AG20443 (cell line): Measurements from ENCODE around the gene NRDE2.
"Not testable (repeated sequence)": the region's sequence is repeated elsewhere in the genome, so short reads cannot be mapped to it uniquely, and the experiment has no call there.

ENCODE experiments used
- DNase-seq: peaks from one replicate; pipeline ENCODE4 v3.0.0; 2012; ENCODE audit warnings: low spot score, mixed read lengths

The NRDE2 gene

DNA sequence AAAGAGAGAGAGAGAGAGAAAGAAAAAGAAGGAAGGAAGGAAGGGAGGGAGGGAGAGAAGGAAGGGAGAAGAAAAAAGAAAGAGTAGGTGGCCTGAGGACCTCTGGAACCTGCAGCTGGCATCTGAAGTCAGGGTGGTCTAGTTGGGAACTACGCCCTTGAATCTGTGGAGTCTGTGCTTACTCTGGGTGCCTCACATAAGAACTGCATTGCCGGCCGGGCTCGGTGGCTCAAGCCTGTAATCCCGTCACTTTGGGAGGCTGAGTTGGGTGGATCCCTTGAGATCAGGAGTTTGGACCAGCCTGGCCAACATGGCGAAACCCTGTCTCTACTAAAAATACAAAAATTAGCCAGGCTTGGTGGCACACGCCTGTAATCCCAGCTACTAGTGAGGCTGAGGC, 10.0 kb upstream of the NRDE2 start:
- no peak for DNase-seq

DNA sequence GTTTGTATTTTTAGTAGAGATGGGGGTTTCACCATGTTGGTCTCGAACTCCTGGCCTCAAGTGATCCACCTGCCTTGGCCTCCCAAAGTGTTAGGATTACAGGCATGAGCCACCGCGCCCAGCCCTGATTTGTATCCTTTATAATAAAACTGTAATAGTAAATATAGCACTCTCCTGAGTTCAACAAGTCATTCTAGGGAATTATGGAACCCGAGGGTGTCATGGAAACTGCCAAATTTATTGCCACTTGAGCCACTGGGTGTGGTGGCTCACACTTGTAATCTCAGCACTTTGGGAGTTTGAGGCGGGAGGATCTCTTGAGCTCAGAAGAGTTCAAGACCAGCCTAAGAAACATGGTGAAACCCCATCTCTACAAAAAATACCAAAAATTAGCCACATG, 9.5 kb upstream of the NRDE2 start:
- DNase-seq, result not testable (repeated sequence)

DNA sequence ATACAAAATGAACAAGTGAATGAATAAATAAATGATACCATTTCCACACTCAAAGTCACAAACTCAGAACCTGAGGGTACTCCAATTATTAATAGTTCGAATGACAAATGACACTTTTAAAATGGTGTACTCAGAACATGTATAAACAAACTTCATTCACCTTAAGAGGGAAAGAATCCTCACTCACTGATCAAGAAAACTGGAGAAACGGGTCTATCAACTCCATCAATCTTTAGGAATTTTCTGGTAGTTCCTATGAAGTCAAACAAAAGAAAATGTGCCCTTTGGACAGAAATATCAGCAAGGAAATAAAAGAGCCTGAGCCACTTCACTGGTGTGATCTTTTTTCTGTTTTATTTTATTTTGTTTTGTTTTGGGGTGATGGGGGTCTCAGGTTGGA, 5.2 kb upstream of the NRDE2 start:
- DNase-seq, result no peak

DNA sequence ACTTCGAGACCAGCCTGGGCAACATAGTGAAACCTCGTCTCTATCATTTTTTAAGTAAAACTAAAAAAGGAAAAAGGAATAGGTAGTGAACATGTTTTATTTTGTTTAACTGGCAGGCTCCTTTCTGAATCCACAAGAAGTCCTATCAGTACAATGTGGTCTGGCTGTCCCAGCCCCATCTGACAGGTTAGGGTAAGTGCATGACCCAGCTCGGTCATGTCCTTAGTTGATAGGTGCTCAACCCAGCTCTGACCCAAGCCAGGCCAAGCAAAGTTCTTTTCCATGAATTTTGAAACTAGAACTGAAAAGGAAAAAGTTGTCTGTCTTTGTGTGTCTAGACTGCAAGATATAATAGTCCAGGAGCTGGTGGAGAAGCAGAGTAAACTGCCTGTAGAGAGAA, 4.7 kb upstream of the NRDE2 start:
- DNase-seq, result no peak

DNA sequence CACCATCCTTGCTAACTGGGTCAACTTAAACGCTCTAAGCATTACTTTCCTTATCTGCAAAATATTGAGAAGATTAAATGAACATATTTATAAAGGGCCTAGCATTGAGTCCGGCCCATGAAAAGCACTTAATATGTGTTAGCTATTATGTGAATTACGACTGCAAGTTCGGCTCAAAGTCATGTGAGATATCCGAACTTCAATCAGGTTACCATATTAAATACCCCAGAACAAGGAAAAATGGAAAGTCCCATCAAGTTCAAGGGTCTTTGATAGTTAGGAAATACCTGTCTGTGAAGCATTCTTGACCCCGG, 487 bp upstream of the NRDE2 start:
- DNase-seq, result no peak

DNA sequence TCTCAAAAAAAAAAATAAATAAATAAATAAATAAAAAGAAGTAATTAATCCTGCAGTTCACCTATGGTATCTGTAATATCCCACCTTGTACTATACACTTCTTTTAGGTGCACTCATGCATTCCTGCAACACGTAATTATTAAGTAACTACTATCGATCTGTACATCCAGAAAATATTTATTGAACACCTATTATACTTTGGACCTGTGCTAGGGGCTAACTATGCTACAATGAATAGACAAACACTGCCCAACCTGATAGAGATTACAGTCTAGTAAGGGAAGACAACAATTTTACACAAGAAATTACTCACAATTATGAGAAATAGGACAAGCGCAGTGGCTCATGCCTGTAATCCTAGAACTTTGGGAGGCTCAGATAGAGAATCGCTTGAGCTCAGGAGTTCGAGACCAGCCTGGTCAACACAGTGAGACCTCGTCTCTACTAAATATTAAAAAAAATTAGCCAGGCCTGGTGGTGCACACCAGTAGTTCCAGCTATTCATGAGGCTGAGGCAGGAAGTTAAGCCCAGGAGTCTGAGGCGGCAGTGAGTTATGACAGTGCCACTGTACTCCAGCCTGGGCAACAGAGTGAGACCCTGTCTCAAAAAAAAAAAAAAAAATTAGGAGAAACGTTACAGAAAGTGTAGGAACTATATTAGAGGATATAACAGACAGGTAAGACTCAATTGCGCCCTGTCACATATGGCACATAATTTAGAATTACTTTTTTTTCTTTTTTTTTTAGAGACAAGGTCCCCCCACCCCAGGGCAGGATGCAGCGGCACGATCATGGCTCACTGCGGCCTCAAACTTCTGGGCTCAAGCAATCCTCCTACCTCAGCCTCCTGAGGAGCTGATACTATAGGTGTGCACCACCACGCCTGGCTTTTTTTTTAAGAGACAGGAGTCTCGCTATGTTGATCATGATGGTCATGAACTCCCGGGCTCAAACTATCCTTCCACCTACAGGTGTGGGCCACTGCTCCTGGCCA, 1.2 kb downstream of the NRDE2 start:
- no peak for DNase-seq

DNA sequence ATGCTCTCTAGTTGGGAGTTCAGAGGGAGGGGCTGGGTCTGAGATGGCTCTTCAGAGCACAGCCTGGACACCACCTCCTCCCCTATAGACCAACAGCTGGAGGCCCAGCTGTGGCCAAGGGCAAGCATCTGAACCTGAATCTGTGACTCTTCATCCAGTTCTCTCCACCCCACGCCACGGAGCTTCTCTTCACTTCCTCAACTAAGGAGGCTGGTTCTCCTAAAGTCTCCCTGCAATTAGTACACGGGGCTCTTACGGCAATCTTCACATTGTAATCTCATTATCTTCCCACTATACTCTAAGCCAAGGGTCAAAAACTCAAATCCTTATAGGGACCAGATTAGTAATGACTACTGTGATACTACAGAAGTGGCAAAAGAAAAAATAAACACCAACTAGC, 9.8 kb downstream of the NRDE2 start:
- no peak for DNase-seq

DNA sequence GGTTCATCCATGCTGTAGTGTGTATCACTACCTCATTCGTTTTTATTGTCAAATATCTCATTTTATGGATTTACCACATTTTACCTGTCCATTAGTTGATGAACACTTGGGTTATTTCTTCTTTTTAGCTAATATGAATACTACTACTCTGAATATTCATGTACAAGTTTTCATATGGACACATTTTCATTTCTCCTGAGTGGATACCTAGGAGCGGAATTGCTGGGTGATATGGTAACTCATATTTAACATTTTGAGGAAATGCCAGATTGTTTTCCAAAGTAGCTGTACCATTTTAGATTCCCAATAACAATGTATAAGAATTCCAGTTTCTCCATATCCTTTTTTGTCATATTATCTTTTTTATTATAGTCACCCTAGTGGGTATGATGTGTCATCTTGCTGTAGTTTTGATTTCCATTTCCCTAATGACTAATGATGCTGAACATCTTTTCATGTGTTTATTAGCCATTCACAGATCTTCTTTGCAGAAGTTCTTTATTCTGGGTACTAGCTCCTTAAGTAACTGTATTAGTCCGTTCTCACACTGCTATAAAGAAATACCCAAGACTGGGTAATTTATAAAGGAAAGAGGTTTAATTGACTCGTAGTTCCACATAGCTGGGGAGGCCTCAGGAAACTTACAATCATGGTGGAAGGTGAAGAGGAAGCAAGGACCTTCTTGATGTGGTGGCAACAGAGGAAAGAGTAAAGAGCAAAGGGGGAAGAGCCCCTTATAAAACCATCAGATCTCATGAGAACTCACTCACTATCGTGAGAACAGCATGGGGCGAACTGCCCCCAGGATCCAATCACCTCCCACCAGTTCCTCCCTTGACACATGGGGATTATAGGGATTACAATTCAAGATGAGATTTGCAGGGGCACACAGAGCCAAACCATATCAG, 11.9 kb downstream of the NRDE2 start:
- no peak for DNase-seq

DNA sequence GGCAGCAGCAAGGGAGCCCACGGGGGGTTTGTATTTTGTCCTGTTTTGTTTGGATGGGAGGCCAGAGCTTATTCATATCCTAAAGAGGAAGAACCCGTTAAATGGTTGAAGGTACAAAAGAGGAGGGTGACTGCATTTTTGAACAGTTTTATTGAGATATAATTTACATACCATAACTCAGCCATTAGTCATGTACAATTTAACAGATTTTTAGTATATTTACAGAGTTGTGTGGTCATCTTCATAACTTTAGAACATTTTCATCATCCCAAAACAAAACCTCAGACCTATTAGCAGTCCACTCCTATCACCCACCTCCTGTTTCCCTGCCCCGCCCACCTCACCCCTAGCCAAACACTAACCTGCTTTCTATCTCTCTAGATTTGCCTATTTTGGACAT, 12.6 kb downstream of the NRDE2 start:
- DNase-seq, result no peak

DNA sequence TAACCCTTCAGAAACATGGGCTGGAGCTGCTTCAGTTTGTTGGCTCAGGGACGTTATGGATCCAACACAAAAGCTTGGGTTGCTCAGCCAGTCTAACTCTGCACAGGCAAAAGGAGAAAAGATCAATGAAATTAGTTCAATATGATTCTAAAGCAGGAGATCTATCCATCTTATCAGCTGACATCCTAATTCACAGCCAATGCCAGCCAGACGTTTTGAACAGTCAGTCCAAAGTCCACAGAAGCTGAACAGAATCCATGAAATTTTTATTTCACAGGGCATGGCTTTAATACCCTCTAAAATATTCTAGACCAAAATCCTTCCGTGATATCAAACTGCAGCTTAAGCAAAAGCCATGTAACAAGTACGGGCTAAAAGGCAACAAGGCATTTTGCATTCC, 13.7 kb downstream of the NRDE2 start:
- no peak for DNase-seq

DNA sequence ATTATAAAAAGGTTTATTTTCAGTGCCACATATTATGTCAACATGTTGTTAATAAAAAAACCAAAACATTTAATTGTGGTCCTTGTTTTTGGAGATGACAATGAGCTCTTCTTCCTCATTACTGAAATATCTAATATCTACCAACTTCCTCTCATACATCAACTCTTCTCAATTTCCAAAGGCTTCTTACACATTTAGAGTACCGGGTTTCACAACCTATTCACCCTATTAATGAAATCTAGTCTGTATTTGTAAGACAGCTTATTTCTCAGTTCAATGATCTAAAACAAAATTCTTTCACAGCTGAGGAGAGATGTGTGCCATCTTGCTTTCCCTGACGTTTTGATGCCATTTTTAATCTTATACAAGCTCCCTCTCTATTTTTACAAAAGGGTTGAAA, 14.5 kb downstream of the NRDE2 start:
- no peak for DNase-seq

DNA sequence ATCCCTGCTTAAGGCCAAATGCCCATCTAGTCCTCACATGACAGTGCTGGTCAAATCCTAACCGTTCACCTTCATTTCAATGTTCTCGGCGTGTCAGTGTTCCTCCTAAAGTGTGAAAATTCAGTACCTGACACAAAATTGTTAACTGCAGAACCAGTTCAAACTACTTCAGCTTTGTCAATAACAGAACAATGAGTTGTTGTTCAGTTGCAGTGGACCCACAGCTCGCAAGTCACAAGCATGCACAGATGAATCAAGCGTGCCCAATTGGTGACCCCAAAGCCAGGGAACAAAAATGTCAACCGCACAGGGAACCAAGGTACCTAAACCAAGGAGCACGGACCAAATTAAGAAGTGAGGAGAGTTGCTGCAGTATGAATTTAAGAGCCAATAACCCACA, 23.2 kb downstream of the NRDE2 start:
- no peak for DNase-seq

DNA sequence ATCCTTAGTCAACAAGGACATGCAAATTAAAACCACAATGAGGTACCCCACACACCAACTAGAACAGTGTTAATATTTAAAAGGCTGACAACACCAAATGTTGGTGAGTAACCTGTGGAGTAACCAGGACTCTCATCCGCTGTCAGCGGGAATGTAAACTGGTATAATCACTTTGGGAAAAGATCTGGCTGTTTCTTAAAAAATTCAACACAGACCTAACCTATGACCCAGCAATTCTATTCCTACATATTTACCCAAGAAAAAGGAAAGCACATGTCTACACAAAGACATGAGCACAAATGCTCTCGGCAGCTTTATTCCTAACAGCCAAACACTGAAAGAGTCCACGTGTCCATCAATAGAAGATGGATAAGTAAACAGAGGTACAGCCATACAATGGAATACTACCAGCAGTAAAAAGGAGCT, 26.6 kb downstream of the NRDE2 start:
- DNase-seq, result no peak

DNA sequence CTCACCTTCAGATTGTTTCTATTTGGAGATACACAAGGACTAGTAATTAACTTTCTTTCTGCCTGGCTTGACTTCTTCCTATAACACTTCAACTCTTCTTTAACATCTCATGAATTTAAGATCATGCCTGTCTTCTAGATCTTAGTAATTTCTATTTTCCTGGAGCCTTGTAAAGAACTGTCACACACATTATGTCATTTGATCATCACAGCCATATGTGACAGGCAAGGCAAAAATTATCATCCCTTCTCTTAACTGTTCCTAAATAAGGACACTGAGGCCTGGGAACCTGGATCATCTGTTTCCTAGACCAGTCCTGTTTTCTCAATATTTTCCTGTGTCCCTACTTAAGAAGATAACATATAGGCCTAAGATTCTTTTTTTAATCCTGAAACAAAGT, 27.2 kb downstream of the NRDE2 start:
- no peak for DNase-seq

DNA sequence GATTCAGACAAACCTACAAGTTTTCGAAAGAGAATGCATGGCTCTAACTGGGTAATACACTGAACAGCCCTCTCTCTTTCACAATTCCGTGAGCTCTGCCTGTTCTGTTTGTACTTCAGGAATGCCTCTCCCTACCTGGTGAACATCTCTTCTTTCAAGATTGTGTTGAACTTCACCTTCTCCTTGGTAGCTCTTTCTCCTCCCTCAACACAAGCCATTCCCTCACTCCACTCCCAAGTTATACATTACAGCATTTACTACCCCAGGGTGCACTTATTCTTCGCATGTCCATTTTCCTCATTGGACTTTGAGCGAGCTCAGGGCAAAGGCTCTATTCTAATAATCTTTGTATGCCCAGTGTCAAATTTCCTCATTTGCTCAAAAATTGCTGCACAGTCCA, 28.3 kb downstream of the NRDE2 start:
- DNase-seq, result no peak

DNA sequence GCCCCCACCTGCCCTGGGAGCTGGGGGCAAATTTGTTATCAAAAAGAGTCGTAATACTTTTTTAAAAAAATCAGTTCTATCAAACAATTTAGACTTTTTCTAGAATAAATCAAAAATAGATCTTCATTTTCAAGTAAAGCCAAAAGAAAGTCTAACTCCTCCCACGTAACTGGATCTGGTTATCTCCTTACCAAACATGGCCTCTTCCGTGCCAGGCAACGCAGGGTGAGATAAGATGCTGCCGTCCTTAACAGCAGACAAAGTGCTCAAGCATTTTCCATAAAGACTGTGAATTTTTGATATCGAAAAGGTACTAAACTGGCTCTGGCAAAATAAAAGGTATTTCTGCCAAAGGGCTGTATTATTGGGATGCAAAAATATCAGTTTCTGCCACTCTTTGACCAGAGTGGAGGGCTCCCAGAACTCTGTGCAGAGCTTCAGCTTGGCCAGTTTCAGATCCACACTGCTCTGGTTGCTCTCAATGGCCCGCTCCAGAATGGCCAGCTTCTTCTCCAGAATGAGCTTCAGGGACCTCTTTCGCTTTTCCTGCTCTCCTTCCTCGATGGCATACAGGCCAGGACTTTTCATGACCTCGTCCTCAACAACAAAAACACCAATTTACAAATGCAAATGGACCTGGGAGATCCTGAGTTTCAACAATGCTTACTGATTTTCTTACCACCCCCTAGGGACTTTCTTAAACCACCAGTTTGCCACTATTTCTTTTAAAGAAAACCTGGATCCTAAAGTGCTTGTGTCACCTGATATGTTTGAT, 29.0 kb downstream of the NRDE2 start:
- DNase-seq, result no peak

DNA sequence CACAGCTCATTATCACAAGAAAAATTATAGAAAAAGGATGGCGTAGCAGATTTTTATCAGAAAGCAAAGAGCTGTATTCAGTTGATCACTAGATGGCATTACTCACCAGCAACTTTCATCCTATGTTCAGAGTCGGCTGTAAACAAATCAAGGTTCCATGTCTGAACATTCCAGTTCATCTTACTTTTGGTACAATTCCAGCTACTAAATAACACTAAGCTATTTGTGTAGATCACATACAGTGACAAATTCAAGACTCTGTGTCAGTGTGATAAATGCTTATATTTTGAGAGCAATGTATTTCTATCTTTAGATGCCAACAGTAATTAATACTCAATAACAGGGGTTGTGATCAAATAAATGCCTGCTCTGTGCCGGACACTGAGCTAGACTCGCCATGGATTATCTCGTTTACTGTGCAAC, 30.1 kb downstream of the NRDE2 start:
- peak; percentile 56 for DNase-seq

DNA sequence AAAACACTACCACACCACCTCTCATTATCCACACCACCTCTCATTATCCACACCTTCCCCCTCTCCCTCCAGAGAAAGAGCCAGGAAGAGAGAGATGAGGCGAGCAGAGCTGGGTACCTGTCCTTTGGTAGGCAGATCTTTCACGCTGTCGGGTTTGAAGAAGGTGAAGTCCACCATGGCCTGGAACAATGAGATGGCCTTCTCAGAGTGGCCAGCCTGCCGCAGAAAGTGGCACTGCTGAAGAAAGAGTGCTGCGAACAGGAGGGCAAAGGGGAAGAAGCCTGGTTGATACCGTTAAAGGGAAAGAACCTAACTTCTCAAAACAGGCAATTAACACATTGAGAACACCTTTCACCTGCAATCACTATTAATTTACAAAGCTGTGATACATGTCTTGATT, 30.6 kb downstream of the NRDE2 start:
- no peak for DNase-seq

DNA sequence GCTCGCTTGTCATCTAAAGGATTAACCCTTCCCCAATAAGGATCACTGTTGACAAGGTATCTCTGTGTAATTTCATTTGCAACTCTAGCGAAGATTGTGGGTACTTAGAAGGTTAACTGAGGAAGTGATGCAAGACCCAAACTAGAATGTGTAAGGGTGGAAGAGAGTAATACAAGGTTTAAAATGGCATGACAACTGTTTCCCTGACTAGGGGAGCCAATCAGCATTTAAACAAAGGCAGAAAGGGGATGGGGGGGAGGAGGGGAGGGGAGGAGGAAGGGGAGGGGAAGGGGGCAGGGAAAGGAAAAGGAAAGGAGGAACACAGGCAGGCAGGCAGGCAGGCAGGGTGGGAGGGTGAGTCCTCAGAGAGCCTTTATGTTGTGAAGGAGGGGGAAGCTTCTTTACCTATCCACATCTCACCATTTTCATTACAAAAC, 31.1 kb downstream of the NRDE2 start:
- DNase-seq, result no peak

DNA sequence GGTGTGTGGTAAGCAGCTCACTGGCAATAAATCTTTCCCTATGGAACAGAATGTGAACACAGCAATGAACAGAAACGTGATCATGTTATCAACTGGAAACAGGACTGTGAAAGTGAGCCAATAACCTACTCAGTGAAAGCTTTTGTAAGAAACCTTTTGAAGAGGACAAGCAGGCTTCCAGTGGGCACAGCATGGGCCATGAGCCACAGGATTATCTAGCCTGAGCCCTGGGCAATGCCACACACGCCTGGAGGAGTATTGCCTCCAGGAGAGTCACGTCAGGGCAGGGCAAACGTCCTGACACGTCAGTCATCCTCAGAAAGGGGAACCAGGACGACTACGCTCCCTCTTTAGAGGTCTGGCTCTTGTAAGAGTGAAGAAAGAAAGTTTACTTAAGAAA, 32.3 kb downstream of the NRDE2 start:
- DNase-seq, result no peak

DNA sequence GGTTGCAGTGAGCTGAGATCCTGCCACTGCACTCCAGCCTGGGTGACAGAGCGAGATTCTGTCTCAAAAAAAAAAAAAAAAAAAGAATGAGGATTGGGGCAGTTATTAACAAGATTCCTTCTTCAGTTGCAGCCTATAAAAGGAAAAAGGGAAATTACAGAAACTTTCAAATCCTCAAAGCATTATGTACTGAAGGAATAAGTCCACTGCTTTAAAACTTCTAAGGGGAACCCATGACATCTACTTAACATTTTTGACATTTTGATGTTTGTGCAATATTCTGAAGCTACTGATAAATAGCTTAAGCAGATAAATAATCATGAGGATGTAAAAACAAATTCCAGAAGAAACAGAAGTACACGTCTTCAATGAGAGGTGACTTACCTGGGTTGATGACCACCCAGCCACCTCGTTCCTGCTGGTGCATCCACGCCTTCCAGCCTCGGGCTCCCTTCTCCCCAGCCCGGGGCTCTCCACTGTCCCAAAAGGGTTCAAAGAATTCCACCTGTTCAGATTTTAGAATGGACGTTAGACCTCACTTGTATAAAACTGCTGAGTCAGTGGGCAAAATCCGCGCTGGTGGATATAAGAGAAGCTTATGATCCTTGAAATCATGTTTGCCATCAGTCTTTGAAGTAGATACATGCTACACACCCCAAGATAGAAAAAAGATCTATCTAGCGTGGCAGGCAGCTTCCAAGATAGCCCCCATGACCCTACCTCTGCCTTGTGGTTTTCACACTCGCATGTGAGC, 33.7 kb downstream of the NRDE2 start:
- DNase-seq, result no peak

DNA sequence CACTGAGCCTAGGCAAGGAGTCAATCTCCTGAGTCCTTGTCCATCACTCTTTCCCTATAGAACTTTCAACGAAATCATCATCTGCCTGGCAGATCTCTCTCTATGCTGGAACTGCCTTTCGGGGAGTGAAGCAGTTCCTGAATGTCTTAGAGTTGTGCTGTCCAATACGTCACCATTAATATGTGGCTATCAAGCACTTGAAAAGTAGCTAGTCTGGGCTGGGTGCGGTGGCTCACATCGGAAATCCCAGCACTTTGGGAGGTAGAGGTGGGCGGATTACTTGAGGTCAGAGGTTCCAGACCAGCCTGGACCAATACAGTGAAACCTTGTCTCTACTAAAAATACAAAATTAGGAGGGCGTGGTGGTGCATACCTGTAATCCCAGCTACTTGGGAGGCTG, 35.1 kb downstream of the NRDE2 start:
- DNase-seq, result no peak
